Pulmonary artery endothelial cell (primary cell): ENCODE data around the gene ACTR5. TPM values are rescaled to one million over a fixed set of nuclear protein-coding genes. Genes with fewer than 3 reads are reported as not detected.
A peak's percentile ranks its signal among the peaks of the same experiment; 100 is the strongest.
"Not testable (repeated sequence)": the region's sequence is repeated elsewhere in the genome, so short reads cannot be mapped to it uniquely, and the experiment has no call there.

Source experiments
- DNase-seq: peaks from one replicate; pipeline ENCODE4 v3.0.0-alpha.2; 2011; ENCODE audit warnings: low read depth, low spot score
- total RNA-seq: library from RNA; depleted of rRNA; stranded (reverse); fragments of >200 nt; gene quantifications from 2 replicates; pipeline ENCODE4 v1.2.3, GENCODE V29; 2014

ACTR5 gene
- total RNA-seq, 1 donor from 2014 or later = 11.5 TPM

GRCh38 chr20:38804682-38805501, 56.6 kb downstream of the ACTR5 start:
- DNase-seq = peak; percentile 88

GRCh38 chr20:38805502-38805957, 57.3 kb downstream of the ACTR5 start, which contains the start of gene PPP1R16B:
Gene PPP1R16B, plus strand, starts transcription at chr20:38805697. Its CDS starts 30,229 bp downstream, at chr20:38835926.
- no peak for DNase-seq

GRCh38 chr20:38805958-38806854, 57.9 kb downstream of the ACTR5 start:
- no peak for DNase-seq

GRCh38 chr20:38806855-38807655, 58.8 kb downstream of the ACTR5 start:
- no peak for DNase-seq

GRCh38 chr20:38809942-38810341, 61.7 kb downstream of the ACTR5 start:
- DNase-seq = no peak

- DNase-seq = no peak
These were observed 62.8 kb downstream of the ACTR5 start for GRCh38 chr20:38810926-38811630.

GRCh38 chr20:38811769-38812168, 63.5 kb downstream of the ACTR5 start:
- DNase-seq = no peak

DNA sequence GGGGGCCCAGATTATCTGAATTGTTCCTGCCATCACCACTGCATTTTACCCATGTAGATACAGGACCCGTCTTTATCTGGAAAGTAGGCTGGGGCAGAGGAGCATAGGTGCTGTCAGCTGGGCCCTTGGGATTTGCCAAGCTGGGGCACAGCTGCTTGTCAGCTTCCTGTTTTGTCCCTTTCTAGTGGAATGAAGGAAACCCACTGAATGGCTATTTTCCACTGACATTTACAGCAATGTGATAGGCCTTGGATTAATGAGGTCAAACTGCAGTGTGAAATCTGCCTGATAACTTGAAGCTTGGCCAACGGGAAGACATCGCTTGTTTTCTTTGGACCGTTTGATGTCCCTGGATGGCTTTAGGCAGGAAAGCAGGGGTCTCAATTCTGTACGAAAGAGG, 63.9 kb downstream of the ACTR5 start:
- DNase-seq = peak; percentile 80

GRCh38 chr20:38812709-38813573, 64.7 kb downstream of the ACTR5 start:
- DNase-seq = no peak

DNA sequence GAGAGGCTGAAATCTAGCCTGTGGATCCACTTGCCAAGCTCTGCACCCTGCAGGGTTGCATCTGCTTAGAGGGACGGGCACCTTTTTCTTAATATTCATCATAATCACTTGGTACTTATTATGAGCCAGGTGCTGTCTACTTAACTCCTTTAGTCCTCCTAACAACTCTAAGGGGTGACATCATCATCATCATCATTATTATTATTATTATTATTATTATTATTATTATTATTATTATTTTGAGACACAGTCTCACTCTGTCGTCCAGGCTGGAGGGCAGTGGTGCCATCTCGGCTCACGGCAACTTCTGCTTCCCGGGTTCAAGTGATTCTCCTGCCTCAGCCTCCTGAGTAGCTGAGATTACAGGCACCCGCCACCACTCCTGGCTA, 65.3 kb downstream of the ACTR5 start:
- not testable (repeated sequence) for DNase-seq

- DNase-seq = no peak
These were observed 67.2 kb downstream of the ACTR5 start for GRCh38 chr20:38815446-38815845.

DNA sequence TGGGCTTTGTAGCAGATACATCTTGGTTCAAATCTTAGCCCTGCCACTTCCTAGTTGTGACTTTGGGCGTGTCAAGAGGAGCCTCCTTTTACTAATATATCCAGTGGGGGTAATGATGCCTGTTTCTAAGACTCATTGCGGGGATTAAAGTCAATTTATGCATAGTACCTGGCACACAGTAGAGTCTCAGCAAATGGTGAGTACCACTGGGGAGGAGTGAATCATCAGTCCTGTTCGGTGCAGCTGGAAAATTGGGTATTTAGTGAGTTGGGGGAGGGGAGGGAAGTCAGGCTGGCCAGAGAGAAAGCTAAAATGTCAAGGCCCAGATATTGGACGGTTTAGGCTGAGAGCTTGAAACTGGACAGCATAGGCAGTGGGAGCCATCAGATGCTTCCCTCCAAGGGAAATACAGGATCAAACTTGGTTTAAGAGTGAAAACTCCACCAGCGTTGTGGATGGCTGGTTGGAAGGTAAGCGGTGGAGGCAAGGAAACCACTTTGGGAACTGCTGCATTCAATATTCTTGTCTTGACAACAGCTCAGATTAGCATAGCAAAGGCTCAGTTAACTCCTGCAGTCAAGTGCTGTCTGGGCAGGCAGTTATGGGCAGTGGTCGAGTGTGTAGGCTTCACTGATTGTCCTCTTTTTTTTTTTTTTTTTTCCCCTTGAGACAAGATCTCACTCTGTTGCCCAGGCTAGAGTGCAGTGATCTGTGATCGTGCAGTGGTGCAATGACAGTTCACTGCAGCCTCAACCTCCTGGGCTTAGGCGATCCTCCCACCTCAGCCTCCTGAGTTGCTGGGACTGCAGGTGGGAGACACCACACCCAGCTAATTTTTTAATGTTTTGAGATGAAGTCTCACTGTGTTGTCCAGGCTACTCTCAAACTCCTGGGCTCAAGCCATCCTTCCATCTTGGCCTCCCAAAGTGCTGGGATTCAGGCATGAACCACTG, 70.1 kb downstream of the ACTR5 start:
- no peak for DNase-seq

Other genes with a start within 250 kb of the ACTR5 start
- not detected in 2 replicates for gene ADIG, start 167.3 kb upstream of the ACTR5 start, total RNA-seq
- gene ARHGAP40, start 146.7 kb upstream of the ACTR5 start, total RNA-seq = 0.04 TPM in 1 of 2 replicates, not detected in the other
- not detected in 2 replicates for gene SLC32A1, start 24.0 kb upstream of the ACTR5 start, total RNA-seq
- 118 and 144 TPM in 2 replicates for gene PPP1R16B, start 57.2 kb downstream of the ACTR5 start, total RNA-seq
- 19.3 and 57.1 TPM in 2 replicates for gene FAM83D, start 178.0 kb downstream of the ACTR5 start, total RNA-seq
- 9.9 and 12.1 TPM in 2 replicates for gene DHX35, start 213.9 kb downstream of the ACTR5 start, total RNA-seq